ENCODE measurements around the gene ING5. TPM values are rescaled to one million over a fixed set of nuclear protein-coding genes. Genes with fewer than 3 reads are reported as not detected.

Gene ING5
- polyA plus RNA-seq, 1 experiment, result 27.0 TPM

DNA sequence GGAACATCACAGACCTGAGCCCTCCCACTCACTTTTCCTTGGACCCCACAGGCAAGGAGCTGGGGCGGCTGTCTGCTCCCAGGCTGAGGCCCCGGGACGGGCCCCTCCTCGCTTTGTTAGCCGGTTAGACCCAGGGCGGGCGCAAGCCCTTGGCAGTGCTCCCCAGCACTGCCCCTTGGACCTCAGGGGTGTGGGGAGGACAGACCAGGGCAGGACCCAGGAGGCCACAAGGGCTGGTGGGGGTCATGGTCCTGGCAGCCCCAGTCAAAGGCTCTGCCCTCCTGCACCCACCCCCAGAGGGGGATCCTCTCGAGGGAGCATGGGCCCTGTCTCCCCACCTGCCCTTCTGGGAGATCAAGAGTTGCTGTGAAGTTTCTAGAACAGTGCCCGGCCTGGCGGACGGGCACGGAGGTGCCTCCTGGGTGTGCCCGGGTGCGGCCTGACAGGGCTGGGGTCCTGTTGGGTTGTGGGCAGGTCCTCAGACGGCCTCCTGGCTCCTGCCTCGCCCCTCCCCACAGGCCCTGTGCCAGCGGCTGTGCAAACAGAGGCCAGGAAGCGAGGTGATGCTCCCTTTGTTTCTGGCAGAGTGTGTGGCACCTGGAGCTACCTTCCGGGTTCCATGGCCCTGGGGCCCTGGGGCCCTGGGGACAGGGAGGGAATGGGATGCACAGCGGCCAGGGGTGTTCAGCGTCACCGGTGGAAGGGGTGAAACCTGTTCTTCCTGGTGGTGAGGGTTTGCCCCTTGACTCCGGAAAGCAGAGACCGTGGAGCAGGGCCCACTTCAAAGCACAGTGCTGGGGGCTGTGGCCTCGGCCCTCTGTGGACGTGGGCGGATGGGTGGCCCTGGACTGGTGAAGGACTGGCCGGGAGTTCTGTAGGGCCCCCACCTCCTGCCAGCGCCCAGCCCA is 71.9 kb downstream of the ING5 start:
- CTCF ChIA-PET, result no interaction called here
- TF ChIP-seq CTCF (IDR thresholded peaks at IDR 0.05; ENCODE audit: insufficient read depth, low read depth, low read length), result no peak

DNA sequence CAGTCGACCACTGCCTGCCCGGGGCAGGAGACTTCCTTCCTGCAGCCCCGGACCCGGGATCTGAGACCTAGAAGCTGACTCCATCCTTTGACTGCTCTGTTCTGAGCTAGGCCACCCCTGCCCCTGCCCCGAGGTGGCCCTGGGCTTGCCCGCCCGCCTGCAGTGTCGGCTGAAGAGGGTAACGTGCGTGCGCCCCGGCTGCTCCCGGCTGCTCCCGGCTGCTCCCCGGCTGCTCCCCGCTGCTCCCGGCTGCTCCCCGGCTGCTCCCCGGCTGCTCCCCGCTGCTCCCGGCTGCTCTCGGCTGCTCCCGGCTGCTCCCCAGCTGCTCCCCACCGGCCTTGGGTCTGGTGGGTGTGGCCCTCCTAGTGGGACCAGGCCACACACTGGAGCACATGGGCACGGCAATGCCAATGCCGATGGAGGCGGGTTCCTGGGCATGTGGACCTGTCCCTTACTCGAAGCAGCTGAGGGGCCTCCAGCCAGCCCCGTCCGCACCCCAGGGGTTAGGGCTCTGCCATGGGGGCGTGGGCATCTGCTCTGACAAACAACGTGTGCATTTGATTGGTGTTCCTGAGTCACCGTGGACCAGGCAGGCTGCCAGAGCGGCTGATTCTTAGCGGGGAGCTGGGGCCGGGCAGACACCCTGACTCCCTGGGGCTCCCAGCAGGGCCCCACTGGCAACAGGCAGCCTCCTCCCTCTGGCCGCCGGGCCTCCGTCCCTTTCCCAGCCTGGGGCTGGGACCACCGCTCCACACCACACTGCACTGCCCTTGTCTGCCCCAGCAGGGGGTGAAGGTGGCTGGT is 72.8 kb downstream of the ING5 start:
- Histone ChIP-seq H3K27me3 (ENCODE audit: control insufficient read depth, insufficient read depth, low read length) (no peaks in the 10 kb centered on the region; the same call in 1 of the 2 replicates), H3K4me3 (ENCODE audit: low read depth, low read length) (no peak overlapping the region), H3K36me3 (ENCODE audit: control insufficient read depth, insufficient read depth, low read length) (no peaks in the 10 kb centered on the region)
- DNase-seq (ENCODE audit: low read depth), result peak; percentile 4
- ChIA-PET CTCF (no interaction called here), POLR2A (no interaction called here)
- no peak for TF ChIP-seq CTCF (IDR thresholded peaks at IDR 0.05; ENCODE audit: insufficient read depth, low read depth, low read length)

More for the DNA sequence above, 71.9 kb downstream of the ING5 start:
- H3K36me3 ChIP-seq (ENCODE audit: control insufficient read depth, insufficient read depth, low read length), result no peaks in the 10 kb centered on the region
- POLR2A ChIA-PET, result no interaction called here
- no peak for DNase-seq (ENCODE audit: low read depth)
- H3K27me3 ChIP-seq (ENCODE audit: control insufficient read depth, insufficient read depth, low read length), result no peaks in the 10 kb centered on the region; the same call in 1 of the 2 replicates
- no peak overlapping the region for H3K4me3 ChIP-seq (ENCODE audit: low read depth, low read length)

GRCh38 chr2:241775223-241776177 is 73.7 kb downstream of the ING5 start:
- Histone ChIP-seq H3K27me3 (ENCODE audit: control insufficient read depth, insufficient read depth, low read length) (no peaks in the 10 kb centered on the region; the same call in 1 of the 2 replicates), H3K36me3 (ENCODE audit: control insufficient read depth, insufficient read depth, low read length) (no peaks in the 10 kb centered on the region), H3K4me3 (ENCODE audit: low read depth, low read length) (no peak overlapping the region)
- POLR2A ChIA-PET, result no interaction called here
- no peak for DNase-seq (ENCODE audit: low read depth)
- no peak for TF ChIP-seq CTCF (IDR thresholded peaks at IDR 0.05; ENCODE audit: insufficient read depth, low read depth, low read length)
- CTCF ChIA-PET, result no interaction called here

- Histone ChIP-seq H3K36me3 (ENCODE audit: control insufficient read depth, insufficient read depth, low read length) (no peaks in the 10 kb centered on the region), H3K4me3 (ENCODE audit: low read depth, low read length) (no peak within 1 kb of the TSS), H3K27me3 (ENCODE audit: control insufficient read depth, insufficient read depth, low read length) (no peaks in the 10 kb centered on the region; the same call in 1 of the 2 replicates)
- ChIA-PET POLR2A (no interaction called here), CTCF (no interaction called here)
- TF ChIP-seq CTCF (IDR thresholded peaks at IDR 0.05; ENCODE audit: insufficient read depth, low read depth, low read length), result no peak
- DNase-seq (ENCODE audit: low read depth), result no peak
These were observed 74.7 kb downstream of the ING5 start, which contains the start of gene GAL3ST2 for GRCh38 chr2:241776336-241777169. Gene GAL3ST2, plus strand, starts transcription at chr2:241776822. Its CDS starts 134 bp downstream, at chr2:241776956.

All from BJ (cell line).